ENCODE results near the gene RPS4Y2.

DNA sequence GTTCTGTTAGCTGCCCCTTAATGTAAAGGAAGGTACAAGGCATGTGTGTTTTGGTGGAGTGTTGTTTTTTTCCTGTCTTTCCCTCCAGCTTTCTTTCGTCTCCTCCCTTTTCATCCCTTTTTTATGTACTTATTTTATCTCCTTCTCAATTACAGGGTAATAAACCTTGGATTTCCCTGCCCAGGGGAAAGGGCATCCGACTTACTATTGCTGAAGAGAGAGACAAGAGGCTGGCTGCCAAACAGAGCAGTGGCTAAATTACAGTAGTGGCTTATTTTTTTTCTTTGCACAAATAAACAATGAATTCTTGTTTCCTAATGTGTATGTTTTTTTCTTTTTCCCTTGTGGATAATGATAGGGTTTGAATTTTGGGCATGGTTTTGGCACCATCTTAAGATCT lies 24.9 kb downstream of the RPS4Y2 start:
- TF ChIP-seq, protein P1, sequence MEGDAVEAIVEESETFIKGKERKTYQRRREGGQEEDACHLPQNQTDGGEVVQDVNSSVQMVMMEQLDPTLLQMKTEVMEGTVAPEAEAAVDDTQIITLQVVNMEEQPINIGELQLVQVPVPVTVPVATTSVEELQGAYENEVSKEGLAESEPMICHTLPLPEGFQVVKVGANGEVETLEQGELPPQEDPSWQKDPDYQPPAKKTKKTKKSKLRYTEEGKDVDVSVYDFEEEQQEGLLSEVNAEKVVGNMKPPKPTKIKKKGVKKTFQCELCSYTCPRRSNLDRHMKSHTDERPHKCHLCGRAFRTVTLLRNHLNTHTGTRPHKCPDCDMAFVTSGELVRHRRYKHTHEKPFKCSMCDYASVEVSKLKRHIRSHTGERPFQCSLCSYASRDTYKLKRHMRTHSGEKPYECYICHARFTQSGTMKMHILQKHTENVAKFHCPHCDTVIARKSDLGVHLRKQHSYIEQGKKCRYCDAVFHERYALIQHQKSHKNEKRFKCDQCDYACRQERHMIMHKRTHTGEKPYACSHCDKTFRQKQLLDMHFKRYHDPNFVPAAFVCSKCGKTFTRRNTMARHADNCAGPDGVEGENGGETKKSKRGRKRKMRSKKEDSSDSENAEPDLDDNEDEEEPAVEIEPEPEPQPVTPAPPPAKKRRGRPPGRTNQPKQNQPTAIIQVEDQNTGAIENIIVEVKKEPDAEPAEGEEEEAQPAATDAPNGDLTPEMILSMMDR (IDR thresholded peaks at IDR 0.05; ENCODE audit: low read length) = no peak
- no peak for TF ChIP-seq EZH2 (IDR thresholded peaks at IDR 0.05; ENCODE audit: borderline replicate concordance, low read length)
